GM12865 (cell line): ENCODE results near the gene TBC1D8B.
"Not testable (repeated sequence)": the region's sequence is repeated elsewhere in the genome, so short reads cannot be mapped to it uniquely, and the experiment has no call there.

ENCODE experiments used
- DNase-seq: peaks from one replicate; pipeline ENCODE4 v3.0.0; 2010; ENCODE audit warnings: low read depth
- H3K4me3 ChIP-seq: 2 replicates; pipeline ENCODE4 v1.5.1; 2011; ENCODE audit warnings: mild to moderate bottlenecking, low read depth, low read length, control low read depth
- CTCF ChIP-seq: IDR thresholded peaks from 2 replicates; pipeline ENCODE4 v1.5.1; 2011; ENCODE audit warnings: low read length, control low read depth, low read depth, inconsistent platforms; ENCODE audit not compliant: insufficient read depth; ENCODE audit errors: missing control alignments

The TBC1D8B gene

GRCh38 chrX:106802388-106803275 is at the start of gene TBC1D8B:
TSS of gene TBC1D8B (plus strand) at chrX:106802673. CDS start at chrX:106802854, 181 bp downstream.
- peak within 1 kb of the TSS; percentile 58 for H3K4me3 ChIP-seq
- no peak for TF ChIP-seq CTCF
- peak; percentile 81 for DNase-seq

- not testable (repeated sequence) for DNase-seq
Observed at GRCh38 chrX:106769288-106769687, 33.2 kb upstream of the TBC1D8B start.

GRCh38 chrX:106774981-106775380 is 27.5 kb upstream of the TBC1D8B start:
- no peak overlapping the region for H3K4me3 ChIP-seq
- no peak for DNase-seq
- no peak for TF ChIP-seq CTCF

More at GRCh38 chrX:106769288-106769687, 33.2 kb upstream of the TBC1D8B start:
- not testable (repeated sequence) for H3K4me3 ChIP-seq

GRCh38 chrX:106780264-106780663 is 22.2 kb upstream of the TBC1D8B start:
- no peak for TF ChIP-seq CTCF
- no peak for DNase-seq
- H3K4me3 ChIP-seq, result no peak overlapping the region

- no peak for TF ChIP-seq CTCF
- H3K4me3 ChIP-seq, result no peak overlapping the region
- DNase-seq, result no peak
Observed at GRCh38 chrX:106780664-106781377, 21.7 kb upstream of the TBC1D8B start.

- no peak for DNase-seq
- no peak overlapping the region for H3K4me3 ChIP-seq
Observed at GRCh38 chrX:106783716-106784115, 18.8 kb upstream of the TBC1D8B start.

More at GRCh38 chrX:106783716-106784115, 18.8 kb upstream of the TBC1D8B start:
- no peak for TF ChIP-seq CTCF
